GM13977 (cell line): ENCODE results near the gene TBL1XR1.

Source experiments
- DNase-seq: peaks from one replicate; pipeline ENCODE4 v3.0.0; 2012; ENCODE audit warnings: low spot score
- CTCF ChIP-seq: IDR thresholded peaks from 2 replicates; pipeline ENCODE4 v1.5.1; 2012; ENCODE audit warnings: mild to moderate bottlenecking, control low read depth; ENCODE audit not compliant: insufficient read depth; ENCODE audit errors: extremely low read depth, missing control alignments
- in situ Hi-C: fragments of 300-500 bp; cut with MboI; formaldehyde crosslinking; loops from one replicate; pipeline ENCODE4 v1.12.0; 2022; ENCODE audit warnings: low sequenced_read_pairs, low pct_unique_long_range_greater_than_20kb, mixed read lengths, inconsistent platforms; ENCODE audit not compliant: unreplicated experiment

TBL1XR1 gene

GRCh38 chr3:177221744-177222143, 24.5 kb upstream of the TBL1XR1 start:
- DNase-seq: no peak
- in situ Hi-C loops: no loop called here

GRCh38 chr3:177220136-177220974, 23.1 kb upstream of the TBL1XR1 start:
- in situ Hi-C loops: no loop called here
- DNase-seq: no peak

More at GRCh38 chr3:177221744-177222143, 24.5 kb upstream of the TBL1XR1 start:
- TF ChIP-seq CTCF: no peak

GRCh38 chr3:177213801-177214535, 16.7 kb upstream of the TBL1XR1 start:
- DNase-seq: no peak
- no peak for TF ChIP-seq CTCF
- in situ Hi-C loops: no loop called here

More at GRCh38 chr3:177220136-177220974, 23.1 kb upstream of the TBL1XR1 start:
- no peak for TF ChIP-seq CTCF

GRCh38 chr3:177212756-177213155, 15.5 kb upstream of the TBL1XR1 start:
- in situ Hi-C loops: no loop called here
- no peak for TF ChIP-seq CTCF
- no peak for DNase-seq

GRCh38 chr3:177212278-177212610, 15.0 kb upstream of the TBL1XR1 start:
- no peak for DNase-seq
- in situ Hi-C loops: no loop called here
- no peak for TF ChIP-seq CTCF

- no peak for TF ChIP-seq CTCF
- in situ Hi-C loops: no loop called here
- no peak for DNase-seq
These were observed 14.4 kb upstream of the TBL1XR1 start for GRCh38 chr3:177211503-177212277.
